Left lobe of liver (tissue), 2 donors: ENCODE measurements around the gene GNG7. TPM values are rescaled to one million over a fixed set of nuclear protein-coding genes. Genes with fewer than 3 reads are reported as not detected.
"Not testable (repeated sequence)": the region's sequence is repeated elsewhere in the genome, so short reads cannot be mapped to it uniquely, and the experiment has no call there.

Experiments used
- ATAC-seq: fragments of 200-7000 bp; cut with Tn5 transposase; one replicate; pipeline ENCODE4 v1.9.1; 2020; ENCODE audit warnings: mild to moderate bottlenecking, moderate library complexity
- DNase-seq: peaks from one replicate; pipeline ENCODE4 v3.0.0-alpha.2; 2020; ENCODE audit warnings: low spot score
- total RNA-seq: library from RNA; stranded (reverse); gene quantifications from one replicate; pipeline ENCODE4 v1.2.1, GENCODE V29; 2021
- donor health status: DM: no; HTN: no; CAD: no; lungs with moderate emphysema.
- donor health status: DM: no; HTN: yes; CAD: no.

GNG7 gene
- total RNA-seq, 1 donor from 2014 or later, result 4.0 TPM

DNA sequence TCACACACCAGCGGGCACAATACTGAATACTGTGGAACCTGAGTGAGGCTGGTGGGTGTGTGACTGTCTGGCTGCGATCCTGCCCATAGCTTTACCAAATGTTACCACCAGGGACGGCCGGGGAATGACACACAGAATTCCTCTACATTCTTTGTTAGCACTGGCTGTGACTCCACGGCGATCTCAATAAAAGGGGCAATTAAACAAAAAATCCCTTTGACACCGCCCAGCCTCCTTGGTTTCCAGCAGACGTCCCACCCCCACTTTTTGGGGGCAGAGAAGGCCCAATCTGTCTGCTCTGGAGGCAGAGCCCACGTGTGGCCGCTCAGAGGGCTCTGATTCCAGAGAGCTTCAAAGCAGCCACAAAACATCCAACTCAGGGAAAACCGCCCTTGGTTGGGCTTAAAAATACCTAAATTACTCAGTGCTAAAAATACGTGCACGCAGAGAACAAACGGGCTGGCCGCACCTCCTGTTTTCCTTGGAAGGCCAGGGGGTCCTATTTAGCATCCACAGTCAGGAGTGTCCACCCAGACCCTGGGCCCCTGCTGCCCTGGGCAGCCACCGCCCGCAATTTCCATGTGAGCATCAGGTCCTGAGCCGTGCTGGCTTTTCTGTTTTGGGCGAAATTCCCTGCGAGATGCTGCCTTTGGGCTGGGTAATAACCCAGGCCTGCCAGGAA, 178.7 kb downstream of the GNG7 start:
- DNase-seq (no peak), ATAC-seq (no peak)

- ATAC-seq, result no peak
- DNase-seq, result no peak
These were observed 183.0 kb downstream of the GNG7 start for GRCh38 chr19:2519482-2519881.

- not testable (repeated sequence) for DNase-seq, ATAC-seq
These were observed 183.6 kb downstream of the GNG7 start for GRCh38 chr19:2518856-2519255.

DNA sequence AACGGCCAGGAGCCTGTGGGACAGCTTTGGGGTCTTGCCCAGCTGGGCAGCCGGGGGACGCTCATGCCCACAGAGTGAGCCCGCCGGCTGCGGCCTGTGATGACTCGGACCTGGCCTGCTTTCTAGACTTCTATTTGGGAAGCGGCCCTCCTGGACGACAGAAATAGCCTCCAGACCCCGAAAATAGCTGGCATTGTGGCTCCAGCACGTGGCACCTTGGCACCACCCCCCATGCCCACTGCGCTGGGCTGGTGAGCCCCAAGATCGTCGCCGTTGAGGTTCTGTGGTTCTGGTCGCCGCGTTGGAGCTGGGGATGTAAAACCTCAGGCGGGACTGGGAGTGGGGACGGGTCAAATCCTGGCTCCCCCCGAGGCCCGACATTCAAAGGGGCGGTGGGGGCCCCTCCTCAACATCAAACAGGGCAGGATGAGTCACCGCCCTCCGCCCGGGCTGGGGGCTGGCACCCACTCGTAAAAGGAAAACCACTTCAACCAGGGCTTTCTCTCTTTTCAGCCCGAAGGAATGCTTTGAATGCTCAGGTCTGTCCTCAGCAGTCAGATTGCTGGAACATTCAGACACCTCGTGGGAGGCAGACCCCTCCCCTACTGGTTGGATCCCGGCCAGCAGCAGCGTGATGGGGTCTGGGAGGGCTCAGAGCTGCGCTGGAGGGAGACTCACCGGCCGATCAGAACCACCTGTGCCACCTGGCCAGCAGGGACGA, 184.5 kb downstream of the GNG7 start:
- no peak for DNase-seq

DNA sequence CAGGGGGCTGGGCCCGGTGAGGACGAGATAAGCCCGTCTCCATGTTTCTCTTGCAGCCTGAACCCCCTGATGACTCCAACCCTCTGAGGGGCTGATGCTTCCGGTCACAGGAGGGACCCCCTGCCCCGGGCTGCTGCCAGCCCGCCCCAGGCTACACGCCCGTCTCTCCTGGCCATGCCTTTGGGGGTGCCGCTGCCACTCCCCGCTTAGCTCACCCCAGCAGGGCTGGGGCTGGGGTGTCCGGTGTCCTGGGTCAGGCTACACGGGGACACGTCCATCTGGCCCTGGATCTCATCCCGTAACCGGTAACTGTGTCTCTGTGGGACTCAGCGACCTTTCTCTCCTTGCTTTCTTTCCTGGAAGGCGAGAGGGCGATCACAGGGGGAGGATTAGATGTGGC, 185.8 kb downstream of the GNG7 start:
- DNase-seq (no peak), ATAC-seq (no peak)

More for the DNA sequence above, 184.5 kb downstream of the GNG7 start:
- no peak for ATAC-seq

GRCh38 chr19:2514981-2515518, 187.4 kb downstream of the GNG7 start:
- DNase-seq (no peak), ATAC-seq (no peak)

DNA sequence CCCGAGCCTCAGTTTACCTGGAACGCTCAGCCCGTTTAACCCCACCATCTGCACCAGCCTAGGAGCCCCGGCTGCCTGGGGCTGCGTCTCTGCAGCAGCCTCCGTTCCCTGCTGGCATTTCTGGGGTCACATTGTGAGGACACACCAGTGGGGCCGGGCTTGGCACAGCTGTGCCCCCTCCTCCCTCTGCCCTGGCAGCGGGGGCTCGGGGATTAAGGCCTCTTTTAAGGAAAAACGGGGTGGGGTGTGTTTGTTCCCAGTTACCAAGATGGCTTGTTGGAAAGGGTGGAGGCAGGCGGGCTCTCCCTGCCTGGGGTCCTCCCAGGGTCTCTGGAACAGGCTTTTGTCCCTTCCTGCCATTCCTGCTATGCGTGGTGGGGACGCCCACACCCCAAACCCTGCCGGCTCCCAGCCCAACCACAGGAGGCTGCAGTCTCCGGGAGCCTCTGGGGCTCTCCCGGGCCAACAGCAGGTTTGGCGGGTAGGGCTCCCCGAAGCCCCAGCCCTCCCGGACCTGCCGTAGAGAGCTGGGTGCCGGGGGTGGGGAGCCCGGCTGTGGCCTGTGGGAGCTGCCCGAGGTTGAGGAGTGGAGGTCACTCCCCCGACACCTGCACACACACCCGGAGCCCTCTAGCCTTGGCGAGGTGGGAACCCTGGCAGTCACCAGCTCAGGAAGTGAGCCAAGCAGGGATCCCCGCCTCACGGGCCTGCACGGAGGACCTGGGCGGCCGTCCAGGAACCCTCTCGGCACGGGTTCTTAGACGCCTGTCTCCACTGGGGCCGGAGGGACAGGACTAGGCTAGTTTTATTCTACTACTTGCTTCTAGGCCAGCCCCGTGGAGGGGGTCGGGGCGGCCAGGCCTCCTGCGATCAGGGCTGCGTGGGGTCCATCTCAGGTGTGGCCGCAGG, 189.7 kb downstream of the GNG7 start:
- ATAC-seq (peak; percentile 24), DNase-seq (no peak)

- DNase-seq (no peak), ATAC-seq (no peak)
These were observed 190.5 kb downstream of the GNG7 start for GRCh38 chr19:2511991-2512390.

DNA sequence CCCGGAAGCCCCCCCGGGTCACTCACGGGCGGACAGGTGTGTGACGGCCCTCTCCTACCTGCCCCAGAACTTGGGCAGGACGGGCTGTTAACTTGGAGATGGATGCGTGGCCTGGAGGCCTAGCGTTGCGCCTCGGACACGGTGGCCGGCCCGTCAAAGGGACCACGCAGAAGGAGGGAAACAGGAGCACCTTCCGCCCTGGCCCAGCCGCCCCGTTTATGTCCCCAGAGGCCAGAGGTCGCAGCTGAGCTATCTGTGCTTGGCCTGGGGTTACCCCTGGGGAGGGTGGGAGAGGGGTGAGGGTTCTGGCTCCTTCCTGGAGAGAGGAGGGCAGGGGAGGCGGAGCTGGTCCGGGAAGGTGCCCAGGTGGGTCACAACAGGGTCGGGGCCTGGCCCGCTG, 190.9 kb downstream of the GNG7 start:
- DNase-seq, result no peak
- ATAC-seq, result no peak

DNA sequence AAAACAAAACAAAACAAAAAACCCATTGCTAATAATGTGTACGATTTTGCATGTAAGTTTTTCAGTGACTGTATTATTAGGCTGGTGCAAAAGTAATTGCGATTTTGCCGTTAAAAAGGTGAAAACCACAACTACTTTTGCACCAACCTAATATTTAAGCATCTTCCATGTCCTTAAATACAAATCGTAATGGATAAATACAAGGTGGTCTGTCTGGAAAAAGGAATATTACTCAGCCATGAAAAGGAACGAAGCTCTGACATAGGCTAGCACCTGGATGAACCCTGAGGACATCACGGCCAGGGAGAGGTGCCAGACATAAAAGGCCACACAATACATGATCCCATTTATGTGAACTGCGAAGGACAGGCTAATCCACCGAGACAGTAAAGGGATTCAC, 193.4 kb downstream of the GNG7 start:
- DNase-seq (no peak), ATAC-seq (no peak)

DNA sequence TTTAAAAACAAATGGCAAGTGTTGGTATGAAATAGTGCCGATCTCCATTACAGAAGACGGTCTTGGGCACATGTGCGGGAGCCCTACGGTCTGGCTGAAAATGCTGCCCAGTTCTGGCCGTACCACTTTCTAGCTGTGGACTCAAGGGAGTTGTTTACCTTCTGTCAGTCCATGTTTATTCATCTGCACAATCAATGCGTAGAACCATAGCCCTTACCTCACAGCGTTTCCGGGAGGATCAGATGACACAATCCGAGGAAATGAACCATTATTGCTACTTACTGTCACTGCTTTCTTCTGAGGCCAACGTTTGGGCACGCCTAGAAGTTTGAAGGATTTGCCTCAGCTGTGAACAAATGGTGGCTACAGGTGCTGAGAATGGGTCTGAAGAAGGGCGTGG, 195.4 kb downstream of the GNG7 start:
- DNase-seq, result peak; percentile 76
- ATAC-seq, result peak; percentile 97

- DNase-seq, ATAC-seq: not testable (repeated sequence)
These were observed 195.8 kb downstream of the GNG7 start for GRCh38 chr19:2506656-2507055.

DNA sequence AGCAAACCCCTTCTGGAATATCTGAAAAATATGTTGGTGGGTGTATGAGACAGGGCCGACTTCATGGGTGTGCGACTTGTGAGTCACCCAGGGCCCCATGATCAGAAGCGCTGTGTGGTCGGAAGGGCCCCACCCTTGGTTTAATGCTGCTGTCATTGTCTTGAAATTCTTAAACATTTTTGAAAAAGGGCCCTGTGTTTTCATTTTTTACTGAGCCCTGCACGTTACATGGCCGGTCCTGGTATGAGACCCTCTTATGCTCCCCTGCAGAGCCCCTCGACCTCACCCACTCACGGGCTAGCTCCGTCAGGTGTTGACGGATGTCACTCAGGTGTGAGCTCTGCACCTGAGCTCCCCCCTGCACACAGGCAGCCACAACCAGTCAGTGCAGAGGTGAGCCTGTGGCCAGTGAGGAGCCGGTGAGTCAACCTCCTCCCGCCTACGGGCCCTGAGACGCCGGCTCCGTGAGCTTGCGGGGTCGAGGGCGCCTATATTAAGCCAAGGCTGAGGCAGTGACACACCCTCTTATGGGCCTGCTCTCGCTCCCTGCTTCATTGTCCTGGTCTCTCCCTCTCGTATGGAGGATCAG, 198.9 kb downstream of the GNG7 start:
- DNase-seq, result no peak
- no peak for ATAC-seq

DNA sequence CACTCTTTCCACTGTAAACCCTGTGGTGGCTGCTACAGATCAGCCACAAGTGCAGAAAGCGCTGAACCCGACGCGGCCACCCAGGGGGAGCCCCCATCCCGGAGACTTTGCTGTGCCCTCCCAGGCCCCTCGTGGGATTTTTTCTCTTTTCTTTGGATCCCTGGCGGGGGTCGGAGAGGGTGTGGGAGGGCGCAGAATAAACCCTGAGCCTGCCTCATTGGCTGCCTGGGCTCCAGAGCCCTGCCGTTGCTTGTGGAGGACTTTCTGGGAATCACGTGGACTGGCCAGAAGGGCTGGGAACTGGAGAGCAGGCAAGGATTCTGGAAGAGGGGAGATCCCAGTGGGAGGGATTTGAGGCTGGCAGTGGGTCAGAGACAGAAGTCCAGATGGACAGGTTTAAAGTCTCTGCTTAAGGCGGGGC, 201.6 kb downstream of the GNG7 start:
- DNase-seq (no peak), ATAC-seq (no peak)

DNA sequence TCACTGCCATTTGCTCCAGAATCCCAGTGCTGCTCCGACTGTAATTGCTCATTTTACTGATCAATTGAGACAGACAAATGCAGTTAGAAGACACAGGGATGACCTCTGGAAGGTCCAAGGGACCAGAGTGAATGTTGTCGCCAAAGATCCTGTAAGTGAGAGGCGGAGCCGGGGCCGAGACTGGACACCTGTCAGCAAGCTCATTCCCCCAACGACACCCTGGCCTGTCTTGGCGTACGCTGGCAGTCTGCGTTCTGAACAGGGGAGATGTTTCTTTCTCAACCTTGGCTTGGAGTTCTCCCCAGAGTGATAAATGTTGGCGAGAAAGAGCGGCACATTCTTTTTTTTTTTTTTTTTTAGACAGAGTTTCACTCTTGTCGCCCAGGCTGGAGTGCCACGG, 202.3 kb downstream of the GNG7 start:
- DNase-seq (no peak), ATAC-seq (no peak)

DNA sequence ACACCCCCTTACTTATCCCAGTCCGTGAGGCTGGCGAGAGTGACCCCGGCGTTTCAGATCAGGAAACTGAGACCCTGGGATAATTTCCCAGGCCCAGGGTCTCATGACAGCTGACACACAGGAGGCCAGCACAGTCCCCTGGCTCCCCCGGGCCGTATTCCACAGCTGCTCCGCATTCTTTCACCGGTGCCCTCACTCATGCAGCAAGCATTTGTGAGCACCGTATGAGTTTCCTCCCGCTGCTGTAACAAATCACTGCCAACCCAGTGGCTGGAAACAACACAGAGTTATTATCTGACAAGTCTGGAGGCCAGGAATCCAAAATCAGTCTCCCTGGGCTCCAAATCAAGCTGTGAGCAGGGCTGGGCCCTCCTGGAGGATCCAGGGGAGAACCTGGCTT, 205.3 kb downstream of the GNG7 start:
- ATAC-seq (no peak), DNase-seq (no peak)

- ATAC-seq, result peak; percentile 11
- no peak for DNase-seq
These were observed 206.7 kb downstream of the GNG7 start for GRCh38 chr19:2495651-2496316.

- ATAC-seq (peak; percentile 87), DNase-seq (peak; percentile 87)
These were observed 207.3 kb downstream of the GNG7 start for GRCh38 chr19:2495130-2495641.

DNA sequence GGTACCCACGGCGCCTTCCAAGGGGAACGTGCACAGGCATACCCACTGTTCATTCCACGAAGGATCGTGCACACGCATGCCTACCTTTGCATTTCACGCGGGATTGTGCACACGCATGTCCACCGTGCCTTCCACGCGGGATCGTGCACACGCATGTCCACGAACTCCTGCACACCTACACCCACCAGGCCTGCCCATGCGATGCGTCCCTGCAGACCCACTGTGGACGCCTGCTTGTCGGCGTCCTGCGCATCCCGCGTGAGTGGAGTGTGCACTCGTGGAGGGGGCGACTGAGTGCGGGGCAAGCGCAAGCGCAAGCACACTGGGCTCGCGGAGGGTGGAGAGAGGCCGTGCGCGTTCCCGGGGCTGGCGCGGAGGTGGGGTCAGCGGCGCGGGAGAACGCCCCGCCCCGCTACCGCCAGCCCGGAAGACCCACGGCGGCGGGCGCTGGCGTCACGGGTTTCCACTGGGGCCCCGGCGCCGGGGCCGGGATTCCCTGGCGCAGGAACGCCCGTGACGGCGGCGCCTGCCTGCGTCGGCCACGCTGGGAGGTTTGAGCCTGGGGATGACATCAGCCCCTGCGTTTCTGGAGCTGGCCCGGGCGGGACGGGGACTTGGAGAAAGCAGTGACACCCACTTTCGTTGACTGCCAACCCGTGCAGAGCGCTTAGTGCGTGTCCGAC, 207.9 kb downstream of the GNG7 start:
- ATAC-seq, result peak; percentile 68
- DNase-seq, result peak; percentile 70

DNA sequence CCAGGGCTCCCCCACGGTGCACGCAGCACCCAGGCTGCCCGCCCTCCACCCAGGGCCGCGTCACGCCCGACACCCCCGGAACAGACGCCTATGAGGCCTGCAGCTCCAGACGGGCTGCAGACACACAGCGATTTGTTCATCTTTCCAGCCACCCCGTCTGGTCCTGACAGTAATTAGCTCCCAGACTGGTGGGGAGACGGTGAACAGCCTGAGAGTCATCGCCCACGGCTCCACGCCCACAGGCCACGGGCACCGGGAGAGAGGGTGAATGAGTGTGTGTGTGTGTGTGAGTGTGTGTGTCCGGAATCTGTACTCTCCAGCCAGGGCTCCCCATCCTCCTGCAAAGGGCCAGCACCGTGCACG, 208.4 kb downstream of the GNG7 start:
- DNase-seq, result no peak
- ATAC-seq, result no peak
